ENCODE results near the gene JCAD.
"Not testable (repeated sequence)": the region's sequence is repeated elsewhere in the genome, so short reads cannot be mapped to it uniquely, and the experiment has no call there.

Gene JCAD

GRCh38 chr10:29991382-29991781, 68.0 kb downstream of the JCAD start:
- no peak for DNase-seq (ENCODE audit: low read depth in 1 of 2, low spot score in 1 of 2)

- no peak for DNase-seq (ENCODE audit: low read depth in 1 of 2, low spot score in 1 of 2)
Observed at GRCh38 chr10:29987471-29987870, 71.9 kb downstream of the JCAD start.

GRCh38 chr10:29982997-29983648, 76.3 kb downstream of the JCAD start:
- no peak for DNase-seq (ENCODE audit: low read depth in 1 of 2, low spot score in 1 of 2)

- no peak for DNase-seq (ENCODE audit: low read depth in 1 of 2, low spot score in 1 of 2)
Observed at GRCh38 chr10:29981510-29981909, 77.9 kb downstream of the JCAD start.

GRCh38 chr10:29980084-29980483, 79.3 kb downstream of the JCAD start:
- DNase-seq (ENCODE audit: low read depth in 1 of 2, low spot score in 1 of 2): no peak

- DNase-seq (ENCODE audit: low read depth in 1 of 2, low spot score in 1 of 2): not testable (repeated sequence)
Observed at GRCh38 chr10:29979421-29979779, 80.0 kb downstream of the JCAD start.

- DNase-seq (ENCODE audit: low read depth in 1 of 2, low spot score in 1 of 2): no peak
Observed at GRCh38 chr10:29977171-29977570, 82.2 kb downstream of the JCAD start.

- no peak for DNase-seq (ENCODE audit: low read depth in 1 of 2, low spot score in 1 of 2)
Observed at GRCh38 chr10:29976134-29976533, 83.3 kb downstream of the JCAD start.

GRCh38 chr10:29974773-29975172, 84.6 kb downstream of the JCAD start:
- DNase-seq (ENCODE audit: low read depth in 1 of 2, low spot score in 1 of 2): no peak

GRCh38 chr10:29973921-29974320, 85.5 kb downstream of the JCAD start:
- no peak for DNase-seq (ENCODE audit: low read depth in 1 of 2, low spot score in 1 of 2)

GRCh38 chr10:29970576-29970975, 88.8 kb downstream of the JCAD start:
- DNase-seq (ENCODE audit: low read depth in 1 of 2, low spot score in 1 of 2): no peak

- no peak for DNase-seq (ENCODE audit: low read depth in 1 of 2, low spot score in 1 of 2)
Observed at GRCh38 chr10:29970012-29970396, 89.4 kb downstream of the JCAD start.

- DNase-seq (ENCODE audit: low read depth in 1 of 2, low spot score in 1 of 2): no peak
Observed at GRCh38 chr10:29969255-29970011, 90.0 kb downstream of the JCAD start.

- DNase-seq (ENCODE audit: low read depth in 1 of 2, low spot score in 1 of 2): no peak
Observed at GRCh38 chr10:29968585-29968984, 90.8 kb downstream of the JCAD start.

- no peak for DNase-seq (ENCODE audit: low read depth in 1 of 2, low spot score in 1 of 2)
Observed at GRCh38 chr10:29966269-29966668, 93.1 kb downstream of the JCAD start.
